ENCODE results near the gene FMN1. TPM values are rescaled to one million over a fixed set of nuclear protein-coding genes. Genes with fewer than 3 reads are reported as not detected.

The FMN1 gene
- total RNA-seq, 1 donor from 2014 or later: 37.1 TPM

DNA sequence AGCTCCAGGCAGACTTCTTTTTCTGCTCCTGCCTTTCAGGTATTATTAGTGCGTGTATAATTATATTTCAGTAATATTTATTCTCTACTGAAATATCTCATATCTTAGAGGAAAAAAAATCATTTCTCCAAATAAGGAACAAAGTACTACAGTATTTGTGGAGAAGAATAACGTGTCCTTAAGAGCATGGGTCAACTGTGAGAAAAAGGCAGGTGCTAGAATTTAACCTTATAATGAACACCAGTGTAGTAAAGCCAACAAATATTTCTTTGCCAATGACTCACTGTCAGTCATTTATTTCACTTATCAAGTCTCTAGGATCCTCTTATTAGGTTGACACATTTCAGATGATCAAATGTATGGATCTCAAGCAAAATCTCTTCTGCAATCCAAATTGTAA is 293.3 kb downstream of the FMN1 start:
- no peak for DNase-seq (ENCODE audit: low spot score)

DNA sequence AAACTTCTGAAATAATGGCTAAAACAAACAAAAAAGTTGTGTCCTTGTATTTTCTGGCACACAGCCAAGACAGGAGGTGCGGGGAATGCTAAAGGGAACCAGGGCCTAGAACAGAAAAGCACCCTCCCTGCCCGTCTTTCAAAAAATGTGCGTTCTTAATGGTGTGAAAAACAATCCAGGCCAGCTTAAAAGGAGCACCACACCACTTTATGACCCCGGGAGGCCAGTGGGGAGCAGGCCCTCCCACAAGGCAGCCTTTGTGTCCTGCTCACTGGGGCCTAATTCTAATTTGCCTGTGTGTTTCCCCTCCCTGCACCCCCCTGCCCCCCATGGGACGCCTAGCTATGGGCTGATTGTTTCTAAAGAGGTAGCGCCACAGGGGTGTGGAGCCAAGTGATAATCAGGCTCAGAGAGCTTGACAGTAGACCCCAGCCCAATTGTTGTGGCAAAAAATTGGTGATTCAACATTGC is 295.4 kb downstream of the FMN1 start:
- DNase-seq (ENCODE audit: low spot score): no peak

DNA sequence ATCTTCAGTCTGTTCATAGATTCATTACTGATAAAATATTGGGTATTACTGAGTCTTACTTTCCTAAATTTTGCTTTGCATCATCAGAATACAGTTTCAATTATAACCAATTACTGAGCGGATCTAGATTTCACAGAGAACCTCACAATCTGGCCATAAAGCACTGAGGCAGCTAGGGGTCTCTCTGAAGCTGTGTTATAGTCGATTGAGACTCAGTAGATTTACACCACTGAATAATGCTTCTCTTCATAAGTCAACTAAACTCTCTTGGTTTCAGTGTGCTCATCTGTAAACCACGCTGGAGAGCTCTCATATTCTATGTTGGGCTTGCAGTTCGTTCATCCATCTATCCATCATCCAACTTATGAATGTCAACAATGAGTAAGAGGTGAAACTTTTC is 296.1 kb downstream of the FMN1 start:
- no peak for DNase-seq (ENCODE audit: low spot score)

DNA sequence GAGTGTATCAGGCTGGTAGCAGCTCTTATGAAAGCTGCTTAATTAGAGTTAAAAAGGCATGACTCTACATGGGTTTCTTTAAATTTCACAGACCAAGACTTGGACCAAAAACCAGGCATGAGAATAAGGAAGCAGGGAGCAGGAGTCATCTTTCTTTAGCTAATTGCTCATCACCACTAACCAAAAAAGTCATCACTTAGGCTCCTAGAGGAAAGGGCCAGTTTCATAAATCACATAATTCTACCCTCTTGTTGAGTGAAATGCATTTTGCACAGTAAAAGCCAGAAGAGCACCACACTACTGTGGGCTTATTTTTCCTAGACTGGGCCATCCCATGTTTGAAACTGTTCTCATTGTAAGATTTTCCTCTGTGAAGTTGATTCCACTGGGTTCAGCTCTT is 301.1 kb downstream of the FMN1 start:
- no peak for DNase-seq (ENCODE audit: low spot score)

DNA sequence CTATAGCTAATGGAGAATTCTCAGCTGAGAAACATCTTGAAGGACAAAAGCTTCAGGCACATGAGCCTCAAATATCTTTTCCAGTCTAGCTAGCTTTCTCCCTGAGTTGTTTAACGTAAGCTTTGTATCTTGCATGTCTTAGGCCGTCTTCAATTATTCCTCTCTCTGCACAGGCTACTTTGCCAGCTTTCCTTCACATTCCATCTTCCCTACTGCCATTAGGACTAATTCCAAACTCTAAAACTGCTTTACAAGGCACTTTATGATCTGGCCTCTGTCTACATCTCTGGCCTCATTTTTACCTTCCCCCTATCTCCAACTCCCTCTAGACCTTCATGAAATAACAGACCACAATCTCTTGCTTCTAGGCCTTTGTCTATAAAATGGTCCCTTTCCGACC is 305.3 kb downstream of the FMN1 start:
- DNase-seq (ENCODE audit: low spot score): no peak

DNA sequence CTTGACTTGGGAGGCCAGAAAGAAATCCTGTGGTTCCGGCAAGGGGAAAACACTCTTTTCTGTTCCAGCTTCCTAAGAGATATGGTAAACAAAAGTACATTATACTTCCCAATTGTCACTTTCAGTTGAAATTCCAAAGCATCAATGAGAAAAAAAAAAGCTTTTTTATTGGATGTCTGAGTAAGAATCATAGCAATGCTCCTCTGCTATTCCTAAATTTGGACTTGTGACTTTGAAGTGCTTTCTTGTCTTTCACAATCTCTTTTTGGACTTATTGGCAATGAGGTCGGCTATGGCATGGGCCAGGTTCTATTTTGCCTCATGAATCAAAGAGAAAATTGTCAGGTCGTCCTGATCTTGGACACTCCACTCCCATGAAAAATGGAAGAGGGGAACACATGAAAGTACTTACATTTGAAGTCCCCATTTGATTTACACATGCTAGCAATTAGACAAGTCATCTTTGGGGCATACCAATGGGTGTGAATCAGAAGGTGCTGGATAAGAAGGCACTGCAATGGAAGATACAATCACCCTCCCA is 306.2 kb downstream of the FMN1 start:
- no peak for DNase-seq (ENCODE audit: low spot score)

DNA sequence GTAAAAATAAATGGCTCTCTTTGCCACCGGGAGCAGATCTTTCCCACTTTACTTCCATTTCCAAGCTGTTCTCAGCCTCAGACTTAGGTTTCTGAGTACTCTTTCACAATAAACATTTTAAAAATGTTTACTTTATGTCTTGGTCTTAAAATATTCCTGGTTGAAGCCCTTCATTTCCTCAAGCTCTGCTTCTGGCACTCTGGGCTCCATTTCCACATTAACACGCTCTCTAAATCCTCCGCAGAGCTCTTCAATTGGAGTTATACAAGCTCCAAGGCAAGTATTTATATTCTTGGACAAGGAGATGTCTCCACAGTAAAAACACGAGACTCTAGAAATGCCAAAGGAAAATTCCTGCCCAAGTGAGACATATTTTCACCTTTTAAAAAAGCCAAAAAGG is 307.4 kb downstream of the FMN1 start:
- no peak for DNase-seq (ENCODE audit: low spot score)

DNA sequence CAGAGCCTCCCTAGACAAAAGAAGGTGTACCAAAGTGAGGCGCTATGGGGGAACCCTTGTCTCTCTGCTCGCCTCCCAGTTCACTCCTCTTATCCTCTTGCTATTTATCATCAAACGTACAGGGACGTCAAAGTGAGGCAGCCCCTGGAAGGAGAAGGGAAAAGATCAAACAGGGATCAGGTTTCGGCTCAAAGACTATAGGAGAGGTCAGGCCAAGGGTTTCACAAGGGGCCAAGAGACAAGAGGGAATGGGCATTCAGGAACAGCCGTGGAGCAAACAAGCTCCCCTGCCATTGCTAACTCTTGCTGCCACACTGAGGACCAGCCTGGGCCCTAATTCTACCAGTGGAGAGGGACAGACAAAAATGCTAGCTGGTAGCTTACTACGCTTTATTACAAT is 308.1 kb downstream of the FMN1 start:
- no peak for DNase-seq (ENCODE audit: low spot score)

DNA sequence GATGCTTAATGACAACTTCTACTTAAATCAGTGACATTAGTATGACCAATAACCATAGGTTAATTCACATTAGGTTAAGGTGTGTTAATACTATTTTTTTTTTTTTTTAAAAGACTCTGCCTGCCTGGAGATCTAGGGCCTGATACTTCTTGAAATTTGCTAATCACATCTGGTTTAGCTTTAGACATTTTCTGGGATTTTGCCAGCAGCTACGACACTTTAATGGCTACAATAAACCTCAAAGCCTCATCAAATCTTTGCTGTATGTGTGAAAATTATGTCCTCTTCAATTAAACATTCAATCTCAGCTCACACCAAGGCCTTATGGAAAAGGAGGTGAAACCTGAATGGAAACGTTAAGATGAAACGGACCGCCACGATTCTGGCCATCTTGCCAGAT is 308.8 kb downstream of the FMN1 start:
- no peak for DNase-seq (ENCODE audit: low spot score)

DNA sequence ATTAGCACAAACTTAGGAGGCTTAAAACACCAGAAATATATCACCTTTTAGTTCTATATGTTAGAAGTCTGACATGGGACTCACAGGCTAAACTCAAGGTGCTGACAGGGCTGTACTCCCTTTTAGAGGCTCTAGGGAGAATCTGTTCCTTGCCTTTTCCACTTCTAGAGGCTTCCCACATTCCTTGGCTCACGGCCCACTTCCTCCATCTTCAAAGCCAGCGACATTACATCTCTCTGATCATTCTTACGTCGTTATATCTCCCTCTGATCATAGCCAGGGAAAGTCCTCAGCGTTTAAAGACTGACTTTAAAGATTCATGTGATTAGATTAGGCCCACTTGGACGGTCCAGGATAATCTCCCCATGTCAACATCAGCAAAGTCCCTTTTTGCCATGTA is 310.4 kb downstream of the FMN1 start:
- no peak for DNase-seq (ENCODE audit: low spot score)

DNA sequence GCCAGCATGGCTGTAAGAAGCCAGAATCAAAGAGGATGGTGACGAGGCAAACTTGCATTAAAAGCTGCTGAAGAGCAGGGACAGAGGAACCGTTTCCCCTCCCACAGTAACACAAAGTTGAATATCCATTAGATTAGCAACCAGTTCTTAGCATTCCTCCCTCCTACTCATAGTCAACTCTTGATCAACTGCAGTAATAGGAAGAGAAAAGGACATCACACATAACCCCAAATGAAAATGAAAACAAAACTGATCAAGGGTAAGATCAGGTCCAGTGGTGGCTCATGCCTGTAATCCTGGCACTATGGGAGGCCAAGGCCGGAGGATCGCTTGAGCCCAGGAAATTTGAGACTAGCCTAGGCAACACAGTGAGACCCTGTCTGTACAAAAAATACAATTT is 311.6 kb downstream of the FMN1 start:
- no peak for DNase-seq (ENCODE audit: low spot score)

DNA sequence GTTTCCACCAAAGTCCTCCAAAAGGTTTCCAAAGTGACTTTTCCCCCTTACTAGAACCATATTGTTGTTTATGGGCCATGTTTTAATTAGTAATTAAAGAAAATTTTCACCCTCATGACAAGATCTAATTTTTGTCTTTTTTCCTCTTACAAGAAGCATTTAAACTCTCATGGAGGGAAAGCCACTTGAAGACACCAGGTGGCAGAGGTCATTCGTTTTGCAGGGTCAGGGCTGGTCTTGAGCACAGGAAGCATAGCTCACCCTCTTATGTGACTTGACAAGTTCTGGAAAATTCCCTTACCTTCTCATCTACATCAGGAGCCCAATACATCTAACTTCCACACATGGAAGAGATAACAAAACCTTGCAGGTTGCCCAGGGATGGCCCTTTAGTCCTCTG is 313.0 kb downstream of the FMN1 start:
- DNase-seq (ENCODE audit: low spot score): no peak

DNA sequence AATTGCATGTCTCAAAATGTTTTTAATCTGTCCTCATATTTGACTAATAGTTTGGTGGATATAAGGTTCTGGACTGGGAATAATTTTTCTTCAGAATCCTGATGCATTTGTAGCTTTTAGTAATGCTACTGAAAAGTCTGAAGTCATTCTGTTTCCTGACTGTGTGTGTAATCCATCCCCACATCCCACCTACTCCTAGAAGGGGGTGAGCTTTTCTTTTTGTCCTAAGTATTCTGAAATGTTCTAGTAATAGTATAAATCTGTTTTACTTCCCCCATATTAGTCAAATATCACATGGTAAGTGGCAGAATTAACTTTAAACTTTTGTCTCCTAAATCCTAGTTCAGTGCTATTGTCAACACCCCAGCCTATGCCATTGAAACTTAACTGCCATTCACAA is 313.9 kb downstream of the FMN1 start:
- no peak for DNase-seq (ENCODE audit: low spot score)

DNA sequence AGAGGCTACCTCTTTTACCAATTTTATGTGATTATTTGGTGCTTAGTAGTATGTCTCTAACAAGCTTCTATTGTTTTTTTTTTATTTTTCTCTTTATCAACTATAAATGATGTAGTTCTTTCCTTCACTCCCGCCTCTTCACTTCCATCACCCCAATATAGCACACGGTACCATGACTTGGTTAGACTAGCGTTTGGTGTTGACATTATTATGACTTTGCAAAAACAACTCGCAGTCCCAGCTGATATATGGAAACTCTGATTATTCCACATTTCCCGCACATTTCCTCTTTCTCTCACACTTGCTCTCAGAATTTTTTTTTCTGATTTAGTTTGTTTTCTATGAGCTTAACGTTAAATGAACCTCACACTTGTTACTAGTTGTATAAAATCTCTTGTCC is 314.5 kb downstream of the FMN1 start:
- DNase-seq (ENCODE audit: low spot score): no peak

DNA sequence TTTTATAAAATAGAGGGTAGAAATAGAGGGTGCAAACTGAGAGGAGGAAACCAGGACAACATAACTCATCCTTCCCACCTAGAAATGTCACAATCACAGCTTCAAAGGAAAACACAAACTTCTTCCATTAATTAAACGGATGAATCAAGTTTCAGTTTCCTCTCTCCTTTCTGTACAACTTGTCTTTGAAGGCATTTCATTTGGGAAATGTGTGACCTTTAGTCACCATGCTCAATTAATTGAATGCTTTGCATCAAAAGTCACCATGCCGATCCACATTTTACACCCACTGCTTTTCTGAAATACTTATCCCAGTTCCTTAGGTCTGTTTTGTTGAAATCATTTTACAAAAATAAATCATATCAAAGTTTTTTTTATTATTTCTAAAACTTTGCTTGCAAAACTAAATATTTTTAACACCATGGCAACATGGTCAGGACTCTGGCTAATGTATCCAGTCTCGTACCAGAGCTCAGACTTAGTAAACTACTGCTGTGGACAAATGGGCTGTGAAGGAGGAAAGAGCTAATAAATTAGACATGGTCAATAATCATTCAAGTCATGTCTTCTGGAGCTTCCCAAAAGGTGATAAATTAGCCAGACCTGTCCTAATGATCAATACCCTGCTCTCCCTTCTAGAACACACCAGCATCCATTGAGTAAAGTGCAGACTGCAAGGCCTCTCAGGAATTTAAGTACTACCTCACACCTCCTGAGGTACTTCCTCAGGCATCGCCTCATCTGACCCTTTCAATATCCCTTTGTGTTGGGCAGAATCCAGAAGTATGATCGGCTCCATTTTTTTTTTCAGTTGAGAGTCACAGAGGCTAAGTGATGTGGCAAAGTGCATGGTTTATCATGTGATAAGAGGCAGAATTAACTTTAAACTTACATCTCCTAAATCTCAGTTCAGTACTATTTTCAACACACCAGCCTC is 315.4 kb downstream of the FMN1 start:
- DNase-seq (ENCODE audit: low spot score): no peak

DNA sequence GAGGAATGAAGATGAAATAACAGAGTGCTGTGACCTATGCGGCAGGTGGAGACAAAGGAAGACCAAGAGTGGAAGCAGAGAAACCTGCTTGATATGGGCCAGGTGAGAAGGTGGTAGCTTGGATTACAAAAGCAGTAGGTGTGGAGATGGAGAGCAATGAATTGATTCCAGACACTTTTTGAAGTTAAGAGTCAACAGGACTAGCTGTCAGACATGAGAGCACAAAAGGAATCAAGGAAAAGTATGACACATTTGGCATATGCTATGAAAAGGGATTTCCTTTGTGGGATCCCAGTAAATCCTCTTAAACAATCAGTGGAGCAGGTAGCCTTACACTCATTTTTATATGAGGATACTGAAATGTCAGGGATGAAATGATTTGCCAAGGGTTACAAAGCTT is 316.2 kb downstream of the FMN1 start:
- DNase-seq (ENCODE audit: low spot score): no peak

DNA sequence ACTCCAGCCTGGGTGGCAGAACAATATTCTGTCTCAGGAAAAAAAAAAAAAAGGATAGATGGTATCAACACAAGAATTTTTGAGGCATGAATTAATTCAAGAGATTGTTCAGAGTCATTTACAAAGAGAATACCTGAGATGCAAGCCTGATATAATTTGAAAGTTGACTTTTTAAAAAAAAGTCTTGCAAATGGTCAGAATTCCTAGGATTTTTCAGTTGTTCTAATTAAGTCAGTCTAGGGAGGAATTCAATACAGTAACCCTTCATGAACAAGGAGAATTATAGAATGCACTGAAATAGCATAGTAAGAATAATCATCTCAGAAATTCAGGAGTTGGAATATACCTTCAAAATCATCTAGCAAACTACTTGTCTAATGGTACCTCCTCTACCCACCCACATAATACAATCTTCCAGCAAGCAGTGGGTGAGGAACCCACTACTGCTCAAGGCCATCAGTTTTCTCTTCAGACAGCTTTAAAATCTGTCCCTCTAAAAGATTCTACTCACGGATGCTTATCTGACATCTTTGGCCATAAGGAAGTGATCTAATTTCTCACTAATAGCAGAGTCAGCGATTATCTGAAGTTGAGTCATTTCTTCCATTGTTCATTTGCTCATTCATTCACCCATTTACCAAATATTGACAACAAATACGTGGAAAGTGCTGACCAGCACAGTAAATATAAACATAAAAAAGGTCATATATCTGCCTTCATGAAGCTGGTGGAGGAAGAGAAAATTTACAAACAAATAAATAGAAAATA is 317.1 kb downstream of the FMN1 start:
- DNase-seq (ENCODE audit: low spot score): no peak

DNA sequence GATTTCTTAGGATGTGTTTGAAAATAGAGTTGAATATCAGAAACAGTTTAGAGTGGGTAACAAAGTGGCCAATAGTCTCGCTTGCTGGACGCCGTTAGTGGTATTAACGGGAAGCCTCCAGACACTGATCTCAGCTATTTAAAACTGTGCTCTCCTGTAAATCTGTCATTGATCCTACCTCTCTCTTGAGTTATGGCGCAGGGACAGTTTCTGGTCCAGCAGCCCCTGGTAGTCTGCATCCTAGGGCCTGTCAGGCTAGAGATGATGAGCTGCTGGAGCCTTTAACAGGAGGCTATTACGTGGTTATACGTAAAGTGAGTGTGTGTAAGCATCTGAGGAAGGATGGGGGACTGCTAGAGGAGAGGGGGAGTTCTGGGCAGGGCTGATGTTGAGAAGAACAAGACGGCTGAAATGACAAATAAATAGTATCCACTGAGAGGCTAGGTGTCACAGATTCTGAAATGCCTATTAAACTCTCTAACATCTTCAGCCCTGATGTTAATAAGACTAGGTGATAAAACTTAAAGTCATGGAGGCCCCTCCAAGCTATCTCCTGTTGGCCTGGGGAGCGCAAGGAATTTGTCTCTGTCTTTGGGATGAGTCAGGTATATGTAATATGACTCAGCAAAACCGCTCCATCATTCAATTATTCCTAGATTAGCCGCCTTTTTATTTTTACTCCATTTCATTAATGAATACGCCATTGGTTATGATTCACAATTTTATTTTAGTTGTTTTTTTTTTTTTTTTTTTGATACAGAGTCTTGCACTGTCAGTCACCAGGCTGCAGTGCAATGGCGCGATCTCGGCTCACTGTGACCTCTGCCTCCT is 321.0 kb downstream of the FMN1 start:
- DNase-seq (ENCODE audit: low spot score): no peak

DNA sequence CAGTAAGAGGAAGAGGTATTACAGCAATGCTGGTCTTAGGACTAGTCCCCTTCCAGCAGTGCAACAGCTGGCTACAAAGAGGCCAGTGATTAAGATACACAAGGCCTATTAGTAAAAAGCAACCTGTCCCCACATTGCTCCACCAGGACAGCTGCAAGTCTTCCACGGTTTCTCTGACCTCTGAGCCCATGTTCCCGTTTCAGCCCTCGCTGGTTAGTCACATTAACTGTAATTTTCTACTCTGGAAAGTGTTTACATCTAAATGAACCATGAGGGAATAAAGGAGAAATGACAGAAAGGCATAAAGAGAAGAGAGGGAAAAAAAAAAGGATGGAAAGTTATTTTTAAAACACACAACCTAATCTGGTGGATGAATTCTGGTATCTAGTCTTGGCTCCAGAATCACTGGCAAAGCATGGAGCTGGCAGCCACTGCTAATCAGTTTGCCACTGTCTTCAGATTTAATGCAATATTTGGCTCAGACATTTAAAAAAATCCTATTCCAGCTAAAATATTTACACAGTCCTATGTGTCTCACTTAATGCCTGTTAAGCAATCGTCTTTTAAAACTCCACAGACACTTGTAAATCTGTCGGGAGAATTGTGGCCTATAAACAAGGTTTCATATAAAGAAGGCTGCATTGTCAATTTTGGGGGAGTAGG is 321.8 kb downstream of the FMN1 start:
- no peak for DNase-seq (ENCODE audit: low spot score)

DNA sequence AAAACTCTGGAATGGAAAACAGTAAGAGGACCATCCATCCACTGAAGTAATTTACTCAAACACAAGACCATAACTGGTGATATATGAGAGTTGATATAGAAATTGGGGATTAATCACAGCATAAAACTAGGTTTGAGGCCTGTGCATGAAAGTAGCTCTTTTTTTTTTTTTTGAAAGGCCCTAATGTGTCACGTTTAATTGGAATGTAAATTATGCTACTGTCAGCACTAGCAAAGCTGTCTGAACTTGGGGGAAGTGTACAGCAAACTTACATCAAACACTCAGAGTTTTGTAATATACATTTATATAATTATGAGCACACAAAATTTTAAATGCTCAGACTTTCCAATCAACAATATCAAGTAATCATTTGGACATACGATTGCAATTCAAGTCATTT is 322.6 kb downstream of the FMN1 start:
- DNase-seq (ENCODE audit: low spot score): no peak
